GM21423 (cell line): ENCODE data around the gene HNRNPR.

Source experiments
- ATAC-seq: cut with Tn5 transposase; IDR thresholded peaks from one replicate; pipeline ENCODE4 v1.9.1; 2021; ENCODE audit warnings: mild to moderate bottlenecking, moderate library complexity; ENCODE audit not compliant: unreplicated experiment

HNRNPR gene

DNA sequence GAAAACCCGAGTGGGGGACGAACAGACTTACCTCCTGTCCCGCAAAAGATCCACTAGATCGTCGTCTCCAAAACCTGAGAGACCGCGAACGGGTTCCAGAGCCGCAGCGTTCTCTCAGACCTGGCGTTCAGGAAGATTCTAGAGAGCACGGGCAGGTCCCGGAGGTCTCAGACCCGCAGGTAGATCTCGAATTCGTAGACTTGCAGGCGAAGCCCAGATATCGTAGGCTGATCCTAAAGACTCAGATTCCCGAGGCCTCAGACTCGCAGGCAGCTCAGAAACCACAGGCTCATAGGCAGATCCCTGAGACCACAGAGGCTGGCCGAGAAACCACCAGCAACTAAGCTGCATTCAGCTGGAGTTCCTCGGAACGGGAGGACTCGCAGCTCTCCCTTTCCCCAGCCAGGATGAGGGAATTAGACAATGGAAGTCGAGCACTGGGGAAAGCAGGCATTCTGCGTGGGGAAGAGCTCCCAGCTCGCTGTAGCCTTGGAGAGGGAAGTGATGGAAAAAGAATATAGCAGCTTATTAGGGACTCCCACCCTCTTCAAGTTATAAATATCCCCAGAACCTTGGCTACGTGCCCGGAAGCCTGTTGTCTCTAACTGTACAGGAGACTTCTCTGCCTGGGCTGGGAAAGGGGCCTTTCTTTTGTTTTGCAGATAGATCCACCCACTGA lies 25.4 kb upstream of the HNRNPR start, which contains the start of gene ZNF436:
Gene ZNF436 (minus strand): TSS at position 502 of the 679 bp plus-strand sequence. CDS start 1,831 bp downstream, outside the sequence.
- no peak for ATAC-seq

DNA sequence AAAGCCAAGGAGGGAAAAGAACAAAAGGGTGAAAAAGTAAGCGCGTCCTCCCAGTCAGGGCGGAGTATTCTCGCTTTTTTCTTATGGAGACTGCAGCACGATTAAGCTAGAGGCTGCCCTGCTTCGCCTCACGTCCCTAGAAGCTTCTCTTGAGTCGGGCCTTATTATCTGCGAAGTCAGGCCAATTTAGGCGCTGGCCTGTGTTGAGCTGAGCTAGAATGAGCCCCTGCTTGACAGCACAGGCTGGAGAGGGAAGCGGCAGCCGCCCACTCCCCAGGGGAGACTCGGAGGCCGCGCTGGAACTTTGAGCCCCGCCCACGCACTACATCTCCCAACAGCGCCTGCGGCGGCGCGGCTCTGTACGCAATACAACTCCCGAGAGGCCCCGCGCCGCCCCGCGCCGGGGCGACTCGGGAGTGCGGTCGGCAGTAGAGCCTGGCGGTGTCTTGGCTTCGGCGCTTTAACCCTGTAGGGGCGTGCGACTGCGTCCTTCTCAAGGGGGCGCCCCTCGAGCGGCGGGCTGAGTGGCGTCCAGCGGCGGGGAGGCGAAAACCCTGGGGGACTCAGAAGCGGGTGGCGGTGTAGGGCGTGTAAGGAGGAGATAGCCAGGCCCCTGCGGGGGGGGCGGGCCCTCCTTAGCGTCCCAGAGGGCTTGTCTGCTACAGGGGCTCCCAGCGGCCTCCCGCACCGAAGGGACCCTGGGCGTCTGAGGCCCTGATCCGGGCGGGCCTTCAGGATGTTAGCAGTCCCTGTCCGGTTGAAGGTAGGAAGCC lies 24.7 kb upstream of the HNRNPR start:
- ATAC-seq = peak; percentile 69

DNA sequence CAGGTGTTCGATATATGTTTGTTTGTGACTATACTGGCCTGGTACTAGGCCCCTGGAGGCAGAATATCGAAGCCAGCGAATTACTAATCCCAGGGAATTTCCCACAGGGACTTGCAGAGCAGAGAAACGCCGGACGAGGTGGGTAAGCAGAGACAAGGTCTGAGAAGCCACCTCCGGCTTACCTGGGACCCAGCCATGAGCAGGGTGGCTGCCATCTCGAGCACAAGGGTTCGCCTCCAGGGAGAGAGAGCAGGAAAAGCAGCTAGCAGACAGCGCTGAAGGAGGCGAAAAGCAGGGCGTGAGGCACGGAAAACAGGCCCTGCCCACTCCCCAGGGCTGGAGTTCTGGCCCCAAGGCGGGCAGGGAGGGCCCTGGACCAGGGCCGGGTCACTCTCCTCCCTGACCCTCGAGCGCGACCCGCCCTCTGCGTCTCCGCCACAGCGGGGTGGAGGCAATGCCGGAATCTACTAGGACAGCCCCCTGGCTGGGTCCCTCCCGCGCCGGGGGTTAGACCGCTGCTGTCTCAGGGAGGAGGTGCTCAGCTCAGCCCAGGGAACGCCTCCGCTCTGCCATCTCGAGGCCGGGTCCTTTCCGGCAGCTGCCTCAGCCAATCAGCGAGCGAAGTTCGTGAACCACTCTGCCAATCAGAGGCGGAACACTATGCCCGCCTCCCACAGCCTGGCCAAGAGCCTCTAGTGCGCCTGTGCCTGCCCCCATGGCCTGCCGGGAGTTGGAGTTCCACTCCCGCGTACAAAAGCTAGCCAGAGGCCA lies 23.9 kb upstream of the HNRNPR start:
- peak; percentile 91 for ATAC-seq

DNA sequence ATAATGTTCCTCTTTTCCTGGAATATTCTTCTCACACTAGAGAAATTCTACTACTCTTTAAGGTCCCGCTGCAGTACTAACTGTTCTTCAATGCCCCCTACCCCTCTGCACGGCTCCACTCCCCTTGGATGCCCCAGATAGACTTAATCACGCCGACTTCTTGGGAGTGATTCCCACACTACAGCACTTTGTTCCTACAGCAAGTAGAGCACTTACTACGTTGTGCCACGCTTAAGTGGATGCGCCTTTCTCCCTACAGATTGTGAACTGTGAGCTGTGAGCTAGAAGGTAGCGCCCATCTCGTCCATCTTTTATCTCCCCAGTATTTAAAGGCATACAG lies 23.3 kb upstream of the HNRNPR start:
- no peak for ATAC-seq

DNA sequence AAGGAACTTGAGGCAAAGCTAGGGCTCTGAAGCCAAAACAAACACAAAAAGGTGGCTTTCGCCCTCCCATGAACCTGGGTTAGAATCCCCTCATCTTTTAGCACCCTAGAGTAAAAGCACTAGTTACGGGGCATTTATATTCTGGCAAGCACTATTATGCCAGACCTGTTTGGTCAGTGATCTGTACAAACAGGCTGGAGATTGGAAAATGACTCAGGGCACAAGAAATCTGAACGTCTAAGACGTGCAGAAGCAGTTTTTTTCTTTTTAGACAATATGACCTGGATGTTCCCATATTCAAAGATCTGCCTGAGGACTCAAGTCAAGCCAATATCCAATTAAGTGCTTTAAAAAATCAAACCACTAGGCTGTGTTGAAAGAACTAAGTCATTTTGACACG lies 22.5 kb upstream of the HNRNPR start:
- ATAC-seq = no peak

DNA sequence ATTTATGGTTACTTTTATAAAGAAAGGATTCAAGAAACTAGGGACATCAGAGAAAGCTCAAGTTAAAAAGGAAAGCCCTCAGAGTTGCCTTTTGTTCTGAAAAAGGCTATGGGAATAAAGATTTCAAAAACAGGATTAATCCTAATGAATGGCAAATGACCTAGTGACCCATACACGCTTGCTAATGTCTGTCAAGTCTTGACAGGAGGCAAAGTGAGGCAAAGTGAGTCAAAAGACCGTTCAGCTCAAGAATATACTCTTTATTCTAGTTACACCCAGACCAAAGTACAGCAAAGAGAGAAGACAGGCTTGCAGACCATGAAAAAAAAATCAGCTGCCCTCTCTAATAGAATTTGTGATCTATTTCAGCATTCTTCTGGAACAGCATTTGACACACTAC lies 22.1 kb upstream of the HNRNPR start:
- no peak for ATAC-seq

DNA sequence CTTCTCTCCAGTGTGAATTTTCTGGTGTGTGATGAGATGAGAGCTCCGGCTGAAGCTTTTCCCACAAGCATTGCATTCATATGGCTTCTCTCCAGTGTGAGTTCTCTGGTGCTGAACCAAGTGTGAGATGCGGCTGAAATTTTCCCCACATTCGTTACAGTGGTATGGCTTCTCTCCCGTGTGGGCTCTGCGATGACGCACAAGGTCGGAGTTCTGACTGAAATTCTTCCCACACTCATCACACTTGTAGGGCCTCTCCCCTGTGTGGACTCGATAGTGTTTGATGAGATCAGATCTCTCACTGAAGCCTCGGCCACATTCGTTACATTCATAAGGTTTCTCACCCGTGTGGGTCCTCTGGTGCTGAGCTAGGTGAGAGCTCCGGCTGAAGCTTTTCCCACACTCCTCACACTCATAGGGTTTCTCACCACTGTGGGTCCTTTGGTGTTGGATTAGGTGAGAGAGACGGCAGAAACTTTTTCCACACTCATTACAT lies 18.2 kb upstream of the HNRNPR start:
- ATAC-seq = no peak

DNA sequence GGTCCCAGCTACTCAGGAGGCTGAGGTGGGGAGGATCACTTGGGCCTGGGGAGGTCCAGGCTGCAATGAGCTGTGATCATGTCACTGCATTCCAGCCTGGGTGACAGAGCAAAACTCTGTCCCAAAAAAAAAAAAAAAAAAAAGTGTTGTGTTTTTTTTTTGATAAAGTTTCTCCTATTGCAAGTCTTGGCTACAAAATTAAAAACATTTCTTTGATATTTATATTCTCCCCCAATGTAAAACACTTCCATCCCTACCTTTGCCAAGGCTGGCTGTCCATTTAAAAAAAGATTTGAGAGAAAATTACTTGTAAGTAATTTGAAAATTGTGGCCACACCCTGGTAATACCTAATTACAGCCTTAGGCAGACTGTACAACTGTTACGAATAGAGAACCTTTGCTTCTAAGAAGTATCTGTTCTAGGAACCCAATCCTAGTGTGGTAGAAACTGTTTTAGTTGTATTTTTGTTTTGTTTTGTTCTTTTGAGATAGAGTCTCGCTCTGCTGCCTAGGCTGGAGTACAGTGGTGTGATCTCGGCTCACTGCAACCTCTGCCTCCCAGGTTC lies 14.3 kb upstream of the HNRNPR start:
- no peak for ATAC-seq

DNA sequence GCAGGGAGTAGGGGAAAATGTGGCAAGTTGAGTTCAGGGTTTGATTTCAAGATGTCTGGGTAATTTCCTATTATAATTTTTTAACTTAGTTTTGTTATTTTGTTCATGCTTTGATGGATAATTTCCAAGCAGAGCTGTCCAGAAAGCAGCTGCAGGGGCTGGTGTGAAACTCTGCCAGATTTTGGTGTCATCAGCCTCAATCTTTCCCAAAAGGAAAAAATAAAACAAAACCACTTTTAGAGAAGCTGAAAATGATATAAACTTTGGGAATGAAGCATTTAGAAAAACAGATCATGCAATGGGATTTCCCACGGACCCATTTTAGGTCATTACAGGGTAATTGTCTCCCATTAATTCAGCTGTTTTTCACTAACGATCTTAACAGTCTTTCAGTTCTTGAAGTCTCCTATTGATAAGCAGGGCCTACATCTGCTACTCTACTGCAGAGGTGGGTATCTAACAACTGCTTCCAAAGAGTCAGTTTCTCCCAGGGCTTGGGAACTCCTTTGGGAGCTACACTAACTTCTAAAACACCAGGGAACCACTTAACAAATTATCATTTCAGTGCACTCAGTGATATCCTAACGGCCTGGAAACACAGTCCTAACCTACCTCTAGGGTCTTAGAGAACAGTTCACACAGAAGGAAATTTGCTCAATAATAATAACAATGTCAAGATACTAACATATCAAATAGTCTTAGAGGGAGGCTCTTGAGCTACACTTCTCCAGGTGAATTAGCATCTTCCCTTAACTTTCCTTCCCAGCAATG lies 13.2 kb upstream of the HNRNPR start:
- ATAC-seq = no peak

DNA sequence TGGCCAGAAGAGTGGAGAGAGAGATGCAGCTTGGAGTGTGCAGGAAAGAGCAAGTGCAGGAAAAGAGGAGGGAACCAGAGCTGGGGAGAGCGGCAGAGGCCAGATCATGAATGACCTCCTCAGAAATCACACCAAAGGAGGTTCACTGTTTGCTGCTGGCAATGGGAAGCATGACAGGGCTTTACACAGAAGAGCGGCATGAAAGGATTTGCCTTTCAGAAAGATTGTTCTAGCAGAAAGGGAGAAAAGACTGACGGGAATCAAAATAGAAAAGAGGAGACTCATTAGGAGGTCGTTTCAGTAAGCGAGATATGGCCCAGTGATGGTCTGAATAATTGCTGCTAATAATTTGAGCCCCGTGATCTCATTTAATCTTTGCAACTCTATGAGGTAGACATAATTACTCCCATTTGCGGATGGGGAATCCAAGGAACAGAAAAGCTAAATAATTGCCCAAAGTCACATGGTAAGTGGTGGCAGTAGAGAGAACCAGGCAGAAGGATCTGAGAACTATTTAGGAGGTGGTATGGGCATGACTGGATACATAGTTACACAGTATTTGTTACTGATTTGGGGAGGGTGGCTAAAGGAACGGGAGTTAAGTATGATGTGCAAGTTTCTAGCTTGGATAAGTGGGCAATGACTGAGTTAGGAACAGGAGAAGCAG lies 12.5 kb upstream of the HNRNPR start:
- ATAC-seq = no peak

DNA sequence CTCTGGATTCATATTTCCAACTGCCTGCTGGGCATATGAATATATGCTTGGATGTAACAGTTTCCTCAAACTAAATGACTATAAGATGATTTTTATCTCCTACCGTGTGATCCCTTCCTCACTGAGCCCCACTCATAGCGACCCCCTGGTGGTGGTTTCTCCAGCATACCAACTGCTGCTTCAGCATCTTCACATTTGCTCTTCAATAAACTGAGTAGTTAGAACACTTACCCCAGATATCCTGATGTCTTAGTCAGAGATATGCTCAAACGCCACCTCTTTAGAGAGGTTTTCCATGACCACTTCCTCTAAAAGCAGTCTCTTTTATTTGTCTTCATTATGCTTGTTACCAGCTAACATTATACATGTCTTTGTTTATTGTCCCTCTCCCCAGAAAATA lies 10.2 kb upstream of the HNRNPR start:
- ATAC-seq = no peak

DNA sequence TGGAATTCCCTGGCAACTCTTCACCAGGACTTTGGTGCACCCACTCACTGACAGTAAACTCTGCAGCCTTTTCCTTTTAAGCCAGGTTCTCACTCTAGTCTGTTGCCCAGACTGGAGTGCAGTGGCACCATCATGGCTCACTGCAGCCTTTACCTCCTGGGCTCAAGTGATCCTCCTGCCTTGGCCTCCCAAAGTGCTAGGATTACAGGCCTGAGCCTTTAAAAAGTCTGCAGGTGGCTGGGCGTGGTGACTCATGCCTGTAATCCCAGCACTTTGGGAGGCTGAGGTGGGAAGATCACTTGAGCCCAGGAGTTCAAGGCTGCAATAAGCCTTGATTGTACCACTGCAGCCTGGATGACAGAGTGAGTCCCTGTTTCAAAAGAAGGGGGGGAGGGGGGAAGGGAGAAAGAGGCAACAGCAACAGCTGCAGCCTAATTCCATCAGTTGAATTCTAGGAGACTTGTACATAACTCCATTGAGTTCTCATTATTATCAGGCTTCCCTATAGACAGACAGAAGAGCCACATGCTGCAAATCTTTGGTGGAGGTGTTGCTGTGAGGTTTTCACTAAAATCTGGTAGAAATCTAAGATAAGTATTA lies 8.1 kb upstream of the HNRNPR start:
- ATAC-seq = no peak

DNA sequence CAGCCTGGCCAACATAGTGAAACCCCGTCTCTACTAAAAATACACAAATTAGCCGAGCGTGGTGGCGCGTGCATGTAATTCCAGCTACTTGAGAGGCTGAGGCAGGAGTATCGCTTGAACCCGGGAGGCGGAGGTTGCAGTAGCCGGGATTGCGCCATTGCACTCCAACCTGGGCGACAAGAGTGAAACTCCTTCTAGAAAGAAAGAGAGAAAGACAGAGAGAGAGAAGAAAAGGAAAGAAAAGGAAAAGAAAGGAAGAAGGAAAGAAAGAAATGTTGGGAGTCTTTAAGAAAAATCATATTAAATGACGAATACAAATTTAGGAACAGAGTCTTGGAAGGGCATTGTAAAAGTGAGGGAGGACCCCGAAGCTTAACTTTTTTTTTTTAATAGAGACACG lies 1.8 kb upstream of the HNRNPR start:
- ATAC-seq = no peak

DNA sequence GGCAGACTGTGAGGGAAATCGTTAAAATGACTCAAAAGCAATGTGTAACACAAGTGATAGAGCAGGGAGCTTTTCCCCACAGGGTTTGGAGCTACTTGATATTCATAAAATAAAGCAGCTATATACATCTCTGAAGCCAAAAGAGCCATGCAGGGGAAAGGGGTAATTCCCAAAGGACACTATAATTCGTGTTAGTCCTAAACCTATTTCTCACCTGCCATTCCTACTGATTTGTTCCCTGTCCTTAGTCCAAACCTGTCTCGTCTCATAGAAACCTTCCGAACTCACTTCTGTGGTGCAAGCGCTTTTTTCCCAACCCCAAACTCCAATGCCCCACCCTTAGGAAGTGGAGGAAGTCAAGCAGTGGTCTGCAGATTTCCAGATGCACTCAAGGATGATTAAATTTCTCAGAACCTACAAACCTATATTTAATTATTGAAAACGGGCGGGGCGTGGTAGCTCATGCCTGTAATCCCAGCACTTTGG lies 946 bp upstream of the HNRNPR start:
- ATAC-seq = no peak

DNA sequence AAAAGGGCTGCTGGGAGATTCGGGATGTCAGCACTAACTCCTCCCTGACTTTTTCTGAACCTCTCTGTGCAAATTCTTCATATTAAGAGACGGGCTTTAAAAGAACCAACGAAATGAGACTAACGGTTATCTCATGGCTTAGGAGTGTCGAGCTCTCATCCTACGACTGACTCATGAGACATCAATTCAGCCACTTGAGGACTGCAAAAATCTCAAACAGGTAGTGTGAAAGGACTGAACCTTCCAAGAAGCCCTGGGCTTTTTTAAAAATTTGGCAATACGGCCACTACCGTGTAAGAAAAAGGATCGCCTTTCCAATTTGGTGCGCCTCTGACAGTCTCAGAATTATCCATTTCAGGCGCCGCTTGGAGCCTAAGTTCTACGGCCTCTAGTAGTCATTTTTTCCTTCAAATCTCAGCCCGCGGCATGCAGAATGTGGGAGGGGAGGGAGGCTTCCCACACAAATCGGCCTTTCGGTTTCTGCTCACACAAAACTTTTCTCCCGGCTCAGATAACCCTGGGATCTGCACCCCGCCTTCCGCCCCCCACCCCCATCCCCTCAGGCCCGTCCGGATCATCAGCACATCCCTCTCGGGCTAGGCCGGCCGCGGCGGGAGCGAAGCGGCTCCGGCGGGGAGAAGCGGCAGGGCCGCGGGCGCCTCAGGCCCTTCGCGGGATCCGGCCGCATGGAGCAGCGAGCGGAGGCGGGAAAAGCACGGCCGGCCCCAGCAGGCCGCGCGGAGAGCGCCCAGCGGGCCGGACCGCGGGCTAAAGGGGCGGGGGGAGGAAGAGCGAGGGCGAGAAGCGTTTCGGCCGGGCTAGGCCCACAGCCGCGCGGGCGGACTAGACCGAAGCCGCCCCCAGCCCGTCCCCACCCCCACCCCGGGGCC lies 618 bp downstream of the HNRNPR start:
- peak; percentile 19 for ATAC-seq

DNA sequence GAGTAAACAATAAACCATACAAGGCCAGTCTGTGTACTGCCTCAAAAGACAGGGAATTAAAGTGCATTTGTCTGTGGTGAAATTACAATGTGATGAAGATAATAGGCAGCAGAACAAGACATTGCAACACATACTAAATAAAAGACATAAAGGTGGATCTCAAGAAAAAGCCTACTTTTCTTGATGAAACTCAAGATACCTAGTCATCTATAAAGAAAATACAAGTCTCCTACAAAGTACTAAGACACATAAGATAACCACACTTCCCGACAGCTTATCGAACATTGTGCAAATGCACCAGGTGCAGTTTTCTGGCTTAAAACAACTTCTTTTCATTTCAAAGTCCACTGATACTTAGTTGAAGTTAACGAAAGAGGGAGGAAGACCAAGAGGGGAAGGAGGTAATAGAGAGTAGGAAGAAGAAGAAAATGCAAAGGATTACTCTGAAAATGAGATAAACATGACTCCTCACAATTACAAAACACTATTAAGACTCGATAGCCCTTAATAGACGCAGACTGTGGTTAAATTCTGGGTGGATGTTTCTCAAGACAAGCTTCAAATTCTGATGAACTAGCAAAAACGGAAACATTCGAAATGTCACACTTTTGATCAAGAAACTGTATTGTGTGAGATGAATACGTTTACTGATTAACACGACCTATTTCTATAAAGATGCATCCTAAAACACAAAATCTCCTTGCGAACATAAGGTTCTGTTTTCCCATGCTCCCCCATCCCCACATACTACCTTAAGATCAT lies 2.0 kb downstream of the HNRNPR start:
- ATAC-seq = no peak

DNA sequence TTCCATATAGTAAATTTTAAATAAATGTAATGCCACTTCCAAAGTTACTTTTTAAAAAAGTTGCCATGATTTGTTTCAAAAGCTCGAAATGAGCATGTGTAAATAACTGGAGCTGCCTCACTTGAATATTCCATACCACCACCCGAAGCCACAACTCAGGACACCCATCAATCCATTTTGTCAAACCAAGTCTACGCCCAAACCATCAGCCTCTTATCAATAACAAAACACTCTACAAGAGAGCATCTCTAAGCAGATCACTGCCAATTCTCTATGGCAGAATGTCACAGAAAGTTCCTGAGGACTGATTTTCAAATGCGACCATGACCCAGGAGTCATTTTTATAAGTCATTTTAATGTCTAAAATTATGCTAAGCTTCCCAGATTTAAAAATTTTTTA lies 4.5 kb downstream of the HNRNPR start:
- ATAC-seq = no peak

DNA sequence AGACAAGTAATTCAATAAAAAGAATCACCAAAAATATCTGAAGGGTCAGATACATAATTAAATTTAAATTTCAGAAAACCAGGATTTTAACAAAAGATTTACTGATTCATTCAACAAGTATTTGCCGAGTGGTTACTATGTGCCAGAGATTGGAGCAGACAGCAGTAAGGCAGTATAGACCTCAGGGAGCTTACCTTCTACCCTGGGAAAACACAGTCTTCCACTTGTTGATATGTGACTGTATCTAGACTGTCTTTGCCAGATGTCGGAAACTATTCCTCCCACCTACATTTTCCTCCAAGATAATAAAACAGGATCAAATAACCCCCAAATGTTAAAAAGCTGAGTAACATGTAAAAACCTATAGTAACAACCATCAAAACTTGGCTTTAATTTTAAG lies 6.2 kb downstream of the HNRNPR start:
- ATAC-seq = no peak
